Endothelial cell of umbilical vein (primary cell): Measurements from ENCODE around the gene C16orf89. TPM values are rescaled to one million over a fixed set of nuclear protein-coding genes. Genes with fewer than 3 reads are reported as not detected.
A peak's percentile ranks its signal among the peaks of the same experiment; 100 is the strongest.

Source experiments
- BruUV-seq: library from RNA; stranded (reverse); fragments of 400-500 nt; replicated peaks from 2 replicates; lab custom pipeline; 2021; lab: Mats Ljungman, UMichigan
- CTCF ChIA-PET: fragments of 300-600, 350-600 bp; sonication (Branson Sonifier 250); formaldehyde crosslinking; loops from one replicate; lab custom pipeline; 2021; ENCODE audit warnings: antibody characterized with exemption, inconsistent platforms; lab: Charles Lee
- POLR2A ChIA-PET: fragments of 300-600, 350-600 bp; sonication (Branson Sonifier 250); formaldehyde crosslinking; loops from one replicate; lab custom pipeline; 2021; ENCODE audit warnings: antibody characterized with exemption, inconsistent platforms; lab: Charles Lee
- DNase-seq: peaks from one replicate; pipeline ENCODE4 v3.0.0-alpha.2; 2011; ENCODE audit warnings: low read depth, low spot score
- FAIRE-seq: peaks from 2 replicates; lab custom pipeline; 2011; peaks lifted over from hg19 to GRCh38; lab: Jason Lieb, UNC
- H2AFZ ChIP-seq: 2 replicates; pipeline ENCODE4 v1.6.0; 2012; ENCODE audit warnings: low read depth, low read length, control low read depth, inconsistent platforms
- H3K27ac ChIP-seq: 2 replicates; pipeline ENCODE4 v1.5.1; 2011; ENCODE audit warnings: low read depth, mild to moderate bottlenecking, control low read depth, low read length, moderate library complexity; ENCODE audit not compliant: insufficient read depth
- H3K27me3 ChIP-seq, 2 experiments: 2 replicates each; pipeline versions ENCODE4 v1.6.0 to v1.6.1; 2011; ENCODE audit warnings: low read length in 2 of 2, mixed read lengths in 1 of 2; ENCODE audit not compliant: control insufficient read depth in 2 of 2, insufficient read depth in 2 of 2
- H3K36me3 ChIP-seq, 2 experiments: 2 replicates in 1 of 2; 3 replicates in 1 of 2; pipeline ENCODE4 v1.5.1; 2011; ENCODE audit warnings: low read length in 2 of 2, mild to moderate bottlenecking in 1 of 2, moderate library complexity in 1 of 2; ENCODE audit not compliant: control insufficient read depth in 2 of 2, insufficient read depth in 2 of 2; ENCODE audit errors: extremely low read depth in 1 of 2
- H3K4me1 ChIP-seq: 3 replicates; pipeline ENCODE4 v1.5.1; 2011; ENCODE audit warnings: mild to moderate bottlenecking, low read length; ENCODE audit not compliant: control insufficient read depth, insufficient read depth; ENCODE audit errors: extremely low read depth
- H3K4me2 ChIP-seq: 2 replicates; pipeline ENCODE4 v1.6.1; 2011; ENCODE audit warnings: low read length, control low read depth, mixed read lengths; ENCODE audit not compliant: insufficient read depth
- H3K4me3 ChIP-seq, 3 experiments: fragments of 200-600 bp in 1 of 3; sonication (generic), shearing (Covaris generic) in 1 of 3; replicated peaks in 1 of 3; 2 replicates each; pipeline ENCODE4 v1.5.1; 2011 to 2016; ENCODE audit warnings: control low read depth in 3 of 3, low read length in 3 of 3, mild to moderate bottlenecking in 2 of 3, inconsistent platforms in 1 of 3, low read depth in 1 of 3, moderate library complexity in 1 of 3; ENCODE audit not compliant: insufficient read depth in 1 of 3
- H3K79me2 ChIP-seq: 2 replicates; pipeline ENCODE4 v1.6.0; 2012; ENCODE audit warnings: low read length, inconsistent platforms; ENCODE audit not compliant: control insufficient read depth, insufficient read depth
- H3K9ac ChIP-seq: replicated peaks from 2 replicates; pipeline ENCODE3; 2011; ENCODE audit warnings: low read length, control low read depth; ENCODE audit not compliant: insufficient read depth; ENCODE audit errors: extremely low read depth
- H3K9me1 ChIP-seq: replicated peaks from 3 replicates; pipeline ENCODE4 v1.6.0; 2011; ENCODE audit warnings: mild to moderate bottlenecking, low read length; ENCODE audit not compliant: control insufficient read depth, insufficient read depth; ENCODE audit errors: extremely low read depth
- H3K9me3 ChIP-seq: replicated peaks from 2 replicates; pipeline ENCODE4 v1.5.1; 2012; ENCODE audit warnings: low read length, inconsistent platforms; ENCODE audit not compliant: control insufficient read depth, insufficient read depth
- H4K20me1 ChIP-seq: replicated peaks from 2 replicates; pipeline ENCODE3; 2011; ENCODE audit warnings: mild to moderate bottlenecking, low read length; ENCODE audit not compliant: control insufficient read depth, insufficient read depth; ENCODE audit errors: extremely low read depth
- EZH2 ChIP-seq: IDR thresholded peaks from 2 replicates; pipeline ENCODE4 v1.6.1; 2012; ENCODE audit warnings: borderline replicate concordance, low read depth, mild to moderate bottlenecking, moderate library complexity, low read length, inconsistent platforms; ENCODE audit not compliant: severe bottlenecking
- FOS ChIP-seq: IDR thresholded peaks from 2 replicates; pipeline ENCODE4 v1.6.1; 2011; ENCODE audit warnings: mild to moderate bottlenecking, low read length, moderate library complexity, borderline replicate concordance; ENCODE audit not compliant: insufficient read depth
- GATA2 ChIP-seq: IDR thresholded peaks from 2 replicates; pipeline ENCODE4 v1.7.0; 2011; ENCODE audit warnings: low read depth, mild to moderate bottlenecking, moderate library complexity, mixed read lengths, low read length; ENCODE audit not compliant: insufficient read length, insufficient read depth
- JUN ChIP-seq: IDR thresholded peaks from 2 replicates; pipeline ENCODE4 v1.6.1; 2011; ENCODE audit warnings: borderline replicate concordance, low read depth; ENCODE audit not compliant: insufficient read length, insufficient read depth
- MAX ChIP-seq: IDR thresholded peaks from 2 replicates; pipeline ENCODE4 v1.6.1; 2011; ENCODE audit not compliant: insufficient read depth, insufficient read length
- MYC ChIP-seq: IDR thresholded peaks from one replicate; pipeline ENCODE4 v1.6.1; 2011; ENCODE audit warnings: mild to moderate bottlenecking, low read depth, low read length
- POLR2AphosphoS5 ChIP-seq: IDR thresholded peaks from 2 replicates; pipeline ENCODE4 v1.6.1; 2012; ENCODE audit warnings: low read depth, mild to moderate bottlenecking, control low read depth, low read length, moderate library complexity; ENCODE audit not compliant: insufficient read depth
- dilution Hi-C: fragments of 300-500 bp; cut with MboI; formaldehyde crosslinking; loops from one replicate; pipeline ENCODE4 v1.15.0; 2019; ENCODE audit warnings: low sequenced_read_pairs; ENCODE audit not compliant: extremely low pct_ligation_motif_present
- intact Hi-C: fragments of 100-400 bp; cut with micrococcal nuclease; formaldehyde crosslinking; loops from one replicate; pipeline ENCODE4 v1.10.0; 2022
- polyA plus RNA-seq, 4 experiments: library from polyadenylated mRNA; depleted of rRNA in 3 of 4; stranded (reverse) in 3 of 4; unstranded in 1 of 4; fragments of >200 nt; gene quantifications; 2 replicates each; pipeline versions ENCODE4 v1.2.1 to v1.2.3, GENCODE V29; 2011 to 2012; ENCODE audit warnings: missing spikeins in 1 of 4
- total RNA-seq: library from RNA; stranded (reverse); gene quantifications from 2 replicates; pipeline ENCODE4 v1.2.3, GENCODE V29; 2021

C16orf89 gene
- total and polyA plus RNA-seq, 2 donors (not counting 3 experiments of a cell fraction or from before 2014, with no cell fraction given) = not detected

GRCh38 chr16:5072334-5073278 lies 6.8 kb upstream of the C16orf89 start:
- Histone ChIP-seq H2AFZ (peak overlapping the region; percentile 94), H3K9me3 (no peaks in the 10 kb centered on the region), H3K79me2 (peaks cover 9% of the 10 kb centered on the region), H3K4me1 (peaks cover 8% of the 10 kb centered on the region), H3K4me2 (peak overlapping the region; percentile 82), H3K4me3 (peak overlapping the region; percentile 50 to 79 (median 65)), H3K9ac (peak overlapping the region; percentile 85), H3K36me3 (peaks cover 4 to 7% of the 10 kb centered on the region in 2 experiments), H3K27ac (peak overlapping the region; percentile 58), H3K9me1 (no peaks in the 10 kb centered on the region), H3K27me3 (no peaks in the 10 kb centered on the region), H4K20me1 (no peaks in the 10 kb centered on the region)
- dilution Hi-C loops (no loop called here), intact Hi-C loops (no loop called here)
- no peak for TF ChIP-seq MYC
- no peak for TF ChIP-seq POLR2AphosphoS5
- no peak for TF ChIP-seq JUN
- TF ChIP-seq MAX = no peak
- TF ChIP-seq FOS = no peak
- no peak for TF ChIP-seq EZH2
- TF ChIP-seq GATA2 = no peak
- FAIRE-seq (no peak), DNase-seq (no peak)
- BruUV-seq = no TSS peak
- ChIA-PET CTCF (interaction anchor here (0.6 to 1.0 kb wide), 1 partner anchor 12 kb away, joined by 3 to 4 read pairs; no protein-coding TSS in a partner anchor), POLR2A (no interaction called here)
